Right ventricle myocardium inferior (tissue), 1 donor: ENCODE data around the gene TPPP3. TPM values are rescaled to one million over a fixed set of nuclear protein-coding genes. Genes with fewer than 3 reads are reported as not detected.
"Not testable (repeated sequence)": the region's sequence is repeated elsewhere in the genome, so short reads cannot be mapped to it uniquely, and the experiment has no call there.

Experiments used
- ATAC-seq: fragments of 200-7000 bp; cut with Tn5 transposase; one replicate; pipeline ENCODE4 v1.9.1; 2020; ENCODE audit warnings: mild to moderate bottlenecking, moderate library complexity
- DNase-seq: peaks from one replicate; pipeline ENCODE4 v3.0.0; 2021; ENCODE audit errors: missing footprints
- intact Hi-C: fragments of 100-400 bp; cut with DNase I; formaldehyde crosslinking; loops from one replicate; pipeline ENCODE4 v1.11.0; 2022
- total RNA-seq: library from RNA; stranded (reverse); fragmentation: NEBNext Ultra II Directional; extraction: Animal tissue kit (Norgen Biotek cat#: 25700); gene quantifications from one replicate; pipeline ENCODE4 v1.2.1, GENCODE V29; 2021
- donor health status: DM: no; HTN: yes; CAD: no; lungs with severe emphysema.

TPPP3 gene
- total RNA-seq, 1 donor from 2014 or later: 9.5 TPM

DNA sequence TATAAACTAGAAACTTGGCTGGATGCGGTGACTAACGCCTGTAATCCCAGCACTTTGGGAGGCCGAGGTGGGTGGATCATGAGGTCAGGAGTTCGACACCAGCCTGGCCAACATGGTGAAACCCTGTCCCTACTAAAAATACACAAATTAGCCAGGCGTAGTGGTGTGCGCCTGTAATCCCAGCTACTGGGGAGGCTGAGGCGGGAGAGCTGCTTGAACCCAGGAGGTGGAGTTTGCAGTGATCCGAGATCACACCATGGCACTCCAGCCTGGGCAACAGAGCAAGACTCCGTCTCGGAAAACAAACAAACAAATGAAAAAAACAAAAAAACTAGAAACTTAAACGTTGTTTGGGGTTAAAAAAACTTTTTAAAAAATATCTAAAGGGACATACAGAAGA lies 17.3 kb downstream of the TPPP3 start:
- intact Hi-C loops, ATAC-seq, DNase-seq: not testable (repeated sequence)

GRCh38 chr16:67372664-67373063 lies 20.6 kb downstream of the TPPP3 start:
- intact Hi-C loops: no loop called here
- DNase-seq: no peak
- no peak for ATAC-seq

GRCh38 chr16:67370661-67371060 lies 22.6 kb downstream of the TPPP3 start:
- ATAC-seq (no peak), DNase-seq (no peak)
- intact Hi-C loops: no loop called here

DNA sequence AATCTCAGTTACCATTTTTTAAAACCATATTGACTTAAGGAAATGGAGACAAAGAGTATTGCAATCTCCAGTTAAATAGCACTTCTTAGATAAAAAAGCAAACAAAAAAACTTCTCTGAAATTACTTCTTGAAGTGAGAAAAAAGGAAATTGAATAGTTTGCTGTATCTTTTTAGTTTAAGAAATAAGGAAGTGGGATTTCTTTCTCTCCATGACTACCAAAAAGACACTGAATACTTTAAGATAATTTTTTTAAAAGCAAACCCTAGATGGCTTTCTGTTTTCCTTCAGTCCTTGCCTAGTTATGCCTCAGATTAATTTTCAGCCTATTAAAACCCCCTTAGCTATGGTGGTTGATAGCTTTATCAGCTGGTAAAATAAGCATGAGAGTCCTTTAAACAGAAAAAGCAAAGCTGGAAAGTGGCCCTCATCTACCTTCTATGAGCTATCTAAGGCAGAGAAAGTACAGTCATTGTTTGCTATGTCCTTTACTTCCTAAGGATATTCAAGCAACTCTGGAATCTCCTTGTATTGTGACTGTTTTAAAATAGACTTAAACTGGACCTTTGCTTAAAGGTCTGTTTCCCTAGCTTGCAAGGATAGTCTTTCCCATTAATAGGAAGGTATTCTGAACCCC lies 28.6 kb downstream of the TPPP3 start:
- ATAC-seq: no peak
- DNase-seq: no peak
- intact Hi-C loops: no loop called here

- intact Hi-C loops: no loop called here
- ATAC-seq: no peak
- DNase-seq: no peak
Observed at GRCh38 chr16:67361038-67361437, 32.3 kb downstream of the TPPP3 start.

GRCh38 chr16:67359540-67360269 lies 33.6 kb downstream of the TPPP3 start:
- DNase-seq, intact Hi-C loops, ATAC-seq: not testable (repeated sequence)

DNA sequence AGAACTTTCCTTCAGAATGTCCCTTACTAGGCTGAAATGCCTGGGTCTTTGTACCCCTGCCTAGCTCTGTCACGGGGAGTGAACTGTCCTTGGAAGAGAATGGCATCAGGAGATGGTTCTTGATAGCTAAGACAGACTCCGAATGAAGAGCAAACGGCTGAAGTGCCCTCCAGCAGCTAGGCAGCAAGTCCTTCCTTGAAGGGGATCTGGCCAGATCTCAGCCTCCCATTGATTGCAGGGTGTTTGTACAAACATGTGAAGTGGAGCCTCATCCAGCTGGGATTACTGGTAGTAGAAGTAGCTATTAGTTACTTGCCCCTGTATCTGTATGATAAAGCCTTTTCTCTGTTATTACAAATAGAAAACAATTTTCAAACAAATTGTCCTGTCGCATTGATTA lies 35.7 kb downstream of the TPPP3 start:
- ATAC-seq: no peak
- intact Hi-C loops: no loop called here
- DNase-seq: no peak

- DNase-seq (no peak), ATAC-seq (no peak)
- intact Hi-C loops: no loop called here
Observed at GRCh38 chr16:67356396-67356795, 36.9 kb downstream of the TPPP3 start.

- DNase-seq, intact Hi-C loops, ATAC-seq: not testable (repeated sequence)
Observed at GRCh38 chr16:67352463-67352862, 40.8 kb downstream of the TPPP3 start.

DNA sequence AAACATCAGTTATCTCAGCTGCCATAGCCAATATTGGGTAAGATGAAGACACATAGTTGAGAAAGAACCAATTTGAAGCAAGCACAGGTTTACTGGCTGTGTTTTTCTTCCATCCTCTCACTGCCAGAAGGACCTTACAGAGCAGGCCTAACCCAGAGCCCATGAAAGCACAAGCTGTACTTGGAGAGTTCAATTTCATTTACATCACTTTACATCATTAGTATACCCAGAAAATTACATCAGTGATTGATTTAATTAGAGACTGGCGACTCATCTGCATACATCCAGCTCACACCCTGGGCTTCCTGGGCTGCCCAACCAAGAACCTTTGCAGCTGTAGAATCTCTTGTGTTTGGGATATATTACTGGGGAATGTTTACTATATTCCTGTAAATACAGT lies 43.0 kb downstream of the TPPP3 start:
- DNase-seq (no peak), ATAC-seq (no peak)
- intact Hi-C loops: no loop called here

DNA sequence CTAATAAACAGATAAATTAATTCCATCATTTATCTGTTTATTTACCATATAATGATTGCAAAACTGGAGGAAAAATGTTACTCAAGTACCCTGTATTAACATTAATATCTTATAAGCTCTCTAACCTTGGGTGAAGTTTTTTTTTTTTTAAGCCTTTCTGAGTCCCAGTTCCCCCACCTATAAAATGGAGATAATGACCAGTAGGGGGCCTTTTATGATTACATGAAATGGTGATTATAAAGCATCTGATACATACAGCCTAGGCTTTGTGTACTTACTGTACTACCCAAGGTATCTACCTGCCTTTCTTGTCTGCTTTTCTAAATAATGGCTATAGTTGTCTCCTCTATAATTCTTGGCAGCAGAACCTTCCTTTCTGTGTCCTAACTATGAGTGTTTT lies 44.1 kb downstream of the TPPP3 start:
- intact Hi-C loops: no loop called here
- ATAC-seq (no peak), DNase-seq (no peak)

DNA sequence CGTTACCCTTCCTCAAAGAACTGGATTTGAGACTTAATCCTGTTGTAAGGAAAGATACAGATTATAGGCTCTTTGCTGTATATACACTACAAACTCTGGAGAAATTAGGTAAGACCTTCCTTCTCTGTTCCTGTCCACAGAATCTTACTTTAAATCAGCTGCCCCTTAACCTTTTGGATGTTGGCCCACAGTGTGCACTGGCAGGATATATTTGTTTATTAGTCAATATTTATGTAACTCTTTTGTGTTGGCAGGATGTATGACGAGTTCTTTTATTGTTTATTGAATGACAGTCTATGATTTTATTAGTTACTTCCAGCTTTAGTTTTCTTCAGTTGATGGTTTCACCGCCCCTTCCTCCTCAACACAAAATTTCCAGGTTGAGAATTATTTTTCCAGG lies 47.0 kb downstream of the TPPP3 start:
- ATAC-seq (no peak), DNase-seq (no peak)
- intact Hi-C loops: no loop called here

DNA sequence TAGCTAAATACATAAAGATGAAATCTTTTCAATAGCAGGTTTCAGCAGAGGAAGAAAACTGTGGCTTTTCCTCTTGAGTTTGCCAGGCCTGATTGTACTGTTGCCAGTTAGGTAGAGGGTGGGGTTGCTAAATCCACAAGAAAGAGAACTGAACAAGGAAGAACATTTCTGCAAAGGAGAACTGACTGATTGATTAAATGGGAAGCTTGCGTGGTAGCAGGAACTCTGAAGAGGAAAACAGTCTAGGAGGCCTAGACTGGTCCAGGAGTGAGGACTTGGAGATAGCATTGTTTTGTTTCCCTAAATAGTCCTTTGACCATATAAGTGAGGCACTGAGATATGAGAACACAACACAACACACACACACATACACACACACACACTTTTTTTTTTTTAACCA lies 47.9 kb downstream of the TPPP3 start:
- DNase-seq (no peak), ATAC-seq (no peak)
- intact Hi-C loops: no loop called here

- no peak for ATAC-seq
- no peak for DNase-seq
- intact Hi-C loops: no loop called here
Observed at GRCh38 chr16:67342616-67343015, 50.7 kb downstream of the TPPP3 start.

DNA sequence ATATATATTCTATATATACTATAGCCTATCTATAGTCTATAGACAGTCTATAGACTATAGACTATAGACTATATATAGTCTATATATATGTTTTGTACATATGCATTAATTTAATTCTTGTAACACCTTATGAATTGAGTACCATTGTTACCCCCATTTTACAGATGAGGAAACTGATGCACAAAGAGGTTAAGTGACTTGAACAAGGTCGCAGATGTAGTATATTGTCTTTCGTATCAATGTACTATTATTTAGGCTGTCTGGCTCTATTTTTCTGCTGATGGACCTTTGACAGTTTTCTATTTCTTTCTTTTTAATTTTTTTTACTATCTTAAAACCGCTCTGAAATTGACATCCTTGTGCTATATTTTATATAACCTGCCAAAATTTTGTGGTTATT lies 52.0 kb downstream of the TPPP3 start:
- DNase-seq (no peak), ATAC-seq (no peak)
- intact Hi-C loops: no loop called here

Other genes with a start within 250 kb of the TPPP3 start
- 9.3 TPM for gene B3GNT9, start 242.5 kb downstream of the TPPP3 start, total RNA-seq
- gene TRADD, start 233.6 kb downstream of the TPPP3 start, total RNA-seq: 8.2 TPM
- gene FBXL8, start 233.5 kb downstream of the TPPP3 start, total RNA-seq: 10.8 TPM
- 49.9 TPM for gene HSF4, start 228.8 kb downstream of the TPPP3 start, total RNA-seq
- gene NOL3, start 223.0 kb downstream of the TPPP3 start, total RNA-seq: 109 TPM
- 9.8 TPM for gene MATCAP1, start 209.5 kb downstream of the TPPP3 start, total RNA-seq
- gene EXOC3L1, start 203.4 kb downstream of the TPPP3 start, total RNA-seq: 4.1 TPM
- gene E2F4, start 201.3 kb downstream of the TPPP3 start, total RNA-seq: 36.9 TPM
- 0.89 TPM for gene ELMO3, start 194.4 kb downstream of the TPPP3 start, total RNA-seq
- gene TMEM208, start 166.4 kb downstream of the TPPP3 start, total RNA-seq: 12.5 TPM
- 15.3 TPM for gene FHOD1, start 146.0 kb downstream of the TPPP3 start, total RNA-seq
- gene SLC9A5, start 144.5 kb downstream of the TPPP3 start, total RNA-seq: 0.84 TPM
- gene PLEKHG4, start 114.0 kb downstream of the TPPP3 start, total RNA-seq: 1.1 TPM
- not detected for gene KCTD19, start 66.8 kb downstream of the TPPP3 start, total RNA-seq
- not detected for gene LRRC36, start 66.7 kb downstream of the TPPP3 start, total RNA-seq
- gene ZDHHC1, start 23.0 kb upstream of the TPPP3 start, total RNA-seq: 2.9 TPM
- 0.81 TPM for gene HSD11B2, start 37.6 kb upstream of the TPPP3 start, total RNA-seq
- gene ATP6V0D1, start 87.7 kb upstream of the TPPP3 start, total RNA-seq: 67.7 TPM
- not detected for gene AGRP, start 90.0 kb upstream of the TPPP3 start, total RNA-seq
- 68.4 TPM for gene RIPOR1, start 135.3 kb upstream of the TPPP3 start, total RNA-seq
- 28.2 TPM for gene CTCF, start 169.0 kb upstream of the TPPP3 start, total RNA-seq